Measurements from ENCODE around the gene SLC8A3.

- TF ChIP-seq, protein P1, sequence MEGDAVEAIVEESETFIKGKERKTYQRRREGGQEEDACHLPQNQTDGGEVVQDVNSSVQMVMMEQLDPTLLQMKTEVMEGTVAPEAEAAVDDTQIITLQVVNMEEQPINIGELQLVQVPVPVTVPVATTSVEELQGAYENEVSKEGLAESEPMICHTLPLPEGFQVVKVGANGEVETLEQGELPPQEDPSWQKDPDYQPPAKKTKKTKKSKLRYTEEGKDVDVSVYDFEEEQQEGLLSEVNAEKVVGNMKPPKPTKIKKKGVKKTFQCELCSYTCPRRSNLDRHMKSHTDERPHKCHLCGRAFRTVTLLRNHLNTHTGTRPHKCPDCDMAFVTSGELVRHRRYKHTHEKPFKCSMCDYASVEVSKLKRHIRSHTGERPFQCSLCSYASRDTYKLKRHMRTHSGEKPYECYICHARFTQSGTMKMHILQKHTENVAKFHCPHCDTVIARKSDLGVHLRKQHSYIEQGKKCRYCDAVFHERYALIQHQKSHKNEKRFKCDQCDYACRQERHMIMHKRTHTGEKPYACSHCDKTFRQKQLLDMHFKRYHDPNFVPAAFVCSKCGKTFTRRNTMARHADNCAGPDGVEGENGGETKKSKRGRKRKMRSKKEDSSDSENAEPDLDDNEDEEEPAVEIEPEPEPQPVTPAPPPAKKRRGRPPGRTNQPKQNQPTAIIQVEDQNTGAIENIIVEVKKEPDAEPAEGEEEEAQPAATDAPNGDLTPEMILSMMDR (IDR thresholded peaks at IDR 0.05; ENCODE audit: low read length), result no peak
- no peak for TF ChIP-seq EZH2 (IDR thresholded peaks at IDR 0.05; ENCODE audit: borderline replicate concordance, low read length)
Measured at GRCh38 chr14:70140614-70141013, 48.1 kb downstream of the SLC8A3 start.
